ENCODE measurements around the gene TMEM41A.

DNA sequence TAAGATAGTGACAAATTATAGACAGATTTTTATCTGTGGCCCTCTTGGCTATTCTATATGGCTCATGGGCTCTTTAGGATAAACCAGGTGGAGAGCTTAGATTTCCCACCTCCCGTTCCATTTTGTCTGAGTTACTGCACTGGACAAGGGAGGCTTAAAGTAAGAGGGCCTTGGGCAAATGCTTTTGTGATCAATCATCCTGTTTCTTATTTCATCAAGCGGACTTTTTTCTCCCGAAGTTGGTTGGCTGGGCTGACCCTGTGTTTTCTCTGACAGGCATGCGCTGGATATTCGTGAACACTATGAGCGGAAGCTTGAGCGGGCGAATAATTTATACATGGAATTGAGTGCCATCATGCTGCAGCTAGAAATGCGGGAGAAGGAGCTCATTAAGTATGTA is 33.4 kb downstream of the TMEM41A start:
- TF ChIP-seq, protein P1, sequence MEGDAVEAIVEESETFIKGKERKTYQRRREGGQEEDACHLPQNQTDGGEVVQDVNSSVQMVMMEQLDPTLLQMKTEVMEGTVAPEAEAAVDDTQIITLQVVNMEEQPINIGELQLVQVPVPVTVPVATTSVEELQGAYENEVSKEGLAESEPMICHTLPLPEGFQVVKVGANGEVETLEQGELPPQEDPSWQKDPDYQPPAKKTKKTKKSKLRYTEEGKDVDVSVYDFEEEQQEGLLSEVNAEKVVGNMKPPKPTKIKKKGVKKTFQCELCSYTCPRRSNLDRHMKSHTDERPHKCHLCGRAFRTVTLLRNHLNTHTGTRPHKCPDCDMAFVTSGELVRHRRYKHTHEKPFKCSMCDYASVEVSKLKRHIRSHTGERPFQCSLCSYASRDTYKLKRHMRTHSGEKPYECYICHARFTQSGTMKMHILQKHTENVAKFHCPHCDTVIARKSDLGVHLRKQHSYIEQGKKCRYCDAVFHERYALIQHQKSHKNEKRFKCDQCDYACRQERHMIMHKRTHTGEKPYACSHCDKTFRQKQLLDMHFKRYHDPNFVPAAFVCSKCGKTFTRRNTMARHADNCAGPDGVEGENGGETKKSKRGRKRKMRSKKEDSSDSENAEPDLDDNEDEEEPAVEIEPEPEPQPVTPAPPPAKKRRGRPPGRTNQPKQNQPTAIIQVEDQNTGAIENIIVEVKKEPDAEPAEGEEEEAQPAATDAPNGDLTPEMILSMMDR (conservative IDR thresholded peaks at IDR 0.05; ENCODE audit: low read depth, low read length) = no peak
- TF ChIP-seq EZH2 (IDR thresholded peaks at IDR 0.05; ENCODE audit: borderline replicate concordance, low read depth, low read length, poor library complexity, severe bottlenecking) = no peak
